Lung (tissue), 12 donors: Measurements from ENCODE around the gene RPUSD4. TPM values are rescaled to one million over a fixed set of nuclear protein-coding genes. Genes with fewer than 3 reads are reported as not detected.

Source experiments
- ATAC-seq: fragments of 200-7000 bp; cut with Tn5 transposase; one replicate; pipeline ENCODE4 v1.9.1; 2020; ENCODE audit warnings: moderate number of reproducible peaks; ENCODE audit not compliant: insufficient read depth, low FRiP score
- DNase-seq, 3 donors: peaks; one replicate each; pipeline ENCODE4 v3.0.0-alpha.2; 2013 to 2017
- H3K27ac ChIP-seq, 2 donors: one replicate each; pipeline ENCODE4 v1.5.1; 2013; ENCODE audit warnings: mild to moderate bottlenecking in 2 of 2, moderate library complexity in 2 of 2, control low read depth in 1 of 2, inconsistent platforms in 1 of 2, low read depth in 1 of 2, low read length in 1 of 2
- H3K27me3 ChIP-seq, 3 donors: one replicate each; pipeline ENCODE4 v1.5.1; 2013; ENCODE audit warnings: low read length in 2 of 3; ENCODE audit not compliant: control insufficient read depth in 3 of 3, insufficient read depth in 3 of 3
- H3K36me3 ChIP-seq, 4 donors: one replicate each; pipeline ENCODE4 v1.5.1; 2013; ENCODE audit warnings: low read length in 4 of 4, mild to moderate bottlenecking in 1 of 4, moderate library complexity in 1 of 4; ENCODE audit not compliant: control insufficient read depth in 4 of 4, insufficient read depth in 4 of 4
- H3K4me1 ChIP-seq, 5 donors: one replicate each; pipeline ENCODE4 v1.5.1; 2013; ENCODE audit warnings: low read length in 5 of 5, mild to moderate bottlenecking in 2 of 5, moderate library complexity in 1 of 5; ENCODE audit not compliant: control insufficient read depth in 5 of 5, insufficient read depth in 5 of 5
- H3K4me3 ChIP-seq: one replicate; pipeline ENCODE4 v1.5.1; 2013; ENCODE audit warnings: mild to moderate bottlenecking, control low read depth, moderate library complexity
- H3K9ac ChIP-seq, 2 donors: one replicate each; pipeline ENCODE4 v1.5.1; 2013; ENCODE audit warnings: low read length in 2 of 2, control low read depth in 1 of 2; ENCODE audit not compliant: insufficient read depth in 1 of 2
- H3K9me3 ChIP-seq, 4 donors: one replicate each; pipeline ENCODE4 v1.5.1; 2013; ENCODE audit warnings: low read length in 3 of 4, mild to moderate bottlenecking in 1 of 4, moderate library complexity in 1 of 4; ENCODE audit not compliant: control insufficient read depth in 4 of 4, insufficient read depth in 3 of 4
- WGBS, 2 donors: extraction: QIAGEN DNeasy Blood & Tissue Kit; methylation state at CpG; one replicate each; pipeline ENCODE4 v1.1.7; 2013; 5-methylcytosine and 5-hydroxymethylcytosine counted together
- polyA plus RNA-seq, 2 donors: library from polyadenylated mRNA; stranded (reverse); fragments of 200-250 nt; gene quantifications; one replicate each; pipeline ENCODE4 v1.2.1, GENCODE V29; 2013
- total RNA-seq, 2 donors: library from RNA; depleted of rRNA in 1 of 2; stranded (reverse); fragments of >200 nt in 1 of 2; gene quantifications; one replicate each; pipeline ENCODE4 v1.2.1, GENCODE V29; 2014 to 2021
- TF ChIP-seq, protein P1 (sequence below): IDR thresholded peaks from 2 replicates; pipeline ENCODE4 v1.5.1; 2012; ENCODE audit warnings: mild to moderate bottlenecking; ENCODE audit errors: control extremely low read depth, extremely low read depth
- donor health status: control.
- donor health status: control.
- donor health status: Bipolar disorder and iron deficiency.
- donor health status: healthy.
- donor health status: DM: yes; HTN: yes; CAD: no.

Gene RPUSD4
- total and polyA plus RNA-seq, 4 donors, result 13.3 to 27.8 (median 19.8) TPM

DNA sequence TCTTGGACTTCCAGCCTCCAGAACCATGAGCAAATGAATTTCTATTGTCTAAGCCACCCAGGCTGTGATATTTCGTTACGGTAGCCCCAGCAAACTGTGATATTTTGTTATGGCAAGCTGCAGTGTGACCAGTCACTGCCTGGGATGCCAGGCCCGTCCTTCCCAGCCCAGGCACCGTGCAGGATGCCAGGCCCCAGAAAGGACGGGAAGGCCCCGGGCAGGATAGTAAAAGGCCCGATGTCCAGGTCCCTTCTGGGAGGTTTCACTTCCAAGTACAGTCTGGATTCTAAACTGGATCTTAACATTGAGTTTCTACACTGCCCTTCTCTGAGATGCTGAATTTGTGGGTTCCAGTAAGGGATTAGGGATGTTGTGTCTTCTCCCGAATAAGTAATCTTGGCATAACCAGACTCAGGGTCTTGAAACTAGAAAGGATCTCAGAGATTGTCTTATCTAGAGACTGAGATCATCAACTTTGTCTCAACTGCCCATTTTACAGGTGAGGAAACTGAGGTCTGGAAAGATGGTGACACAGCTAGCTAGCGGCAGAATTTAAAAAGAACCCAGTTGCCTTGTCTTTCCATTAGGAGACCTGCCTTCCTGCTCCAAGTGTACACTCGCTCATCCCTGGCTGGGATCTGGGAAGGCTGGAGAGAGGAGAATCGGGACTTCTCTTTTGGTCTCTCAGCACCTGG is 19.9 kb downstream of the RPUSD4 start:
- Histone ChIP-seq H3K9me3 (no peaks in the 10 kb centered on the region), H3K4me1 (peaks cover 0 to 8% (median 0%) of the 10 kb centered on the region in 5 donors), H3K4me3 (no peak overlapping the region), H3K27ac (no peak overlapping the region), H3K36me3 (peaks cover 13 to 26% (median 19%) of the 10 kb centered on the region in 4 donors), H3K9ac (no peak overlapping the region), H3K27me3 (no peaks in the 10 kb centered on the region)
- DNase-seq, result no peak
- ATAC-seq, result no peak
- TF ChIP-seq, protein P1, sequence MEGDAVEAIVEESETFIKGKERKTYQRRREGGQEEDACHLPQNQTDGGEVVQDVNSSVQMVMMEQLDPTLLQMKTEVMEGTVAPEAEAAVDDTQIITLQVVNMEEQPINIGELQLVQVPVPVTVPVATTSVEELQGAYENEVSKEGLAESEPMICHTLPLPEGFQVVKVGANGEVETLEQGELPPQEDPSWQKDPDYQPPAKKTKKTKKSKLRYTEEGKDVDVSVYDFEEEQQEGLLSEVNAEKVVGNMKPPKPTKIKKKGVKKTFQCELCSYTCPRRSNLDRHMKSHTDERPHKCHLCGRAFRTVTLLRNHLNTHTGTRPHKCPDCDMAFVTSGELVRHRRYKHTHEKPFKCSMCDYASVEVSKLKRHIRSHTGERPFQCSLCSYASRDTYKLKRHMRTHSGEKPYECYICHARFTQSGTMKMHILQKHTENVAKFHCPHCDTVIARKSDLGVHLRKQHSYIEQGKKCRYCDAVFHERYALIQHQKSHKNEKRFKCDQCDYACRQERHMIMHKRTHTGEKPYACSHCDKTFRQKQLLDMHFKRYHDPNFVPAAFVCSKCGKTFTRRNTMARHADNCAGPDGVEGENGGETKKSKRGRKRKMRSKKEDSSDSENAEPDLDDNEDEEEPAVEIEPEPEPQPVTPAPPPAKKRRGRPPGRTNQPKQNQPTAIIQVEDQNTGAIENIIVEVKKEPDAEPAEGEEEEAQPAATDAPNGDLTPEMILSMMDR, result no peak
- 90 to 94% methylated on average over 11 of the region's 11 CpGs for WGBS, 2 donors

GRCh38 chr11:126190792-126191191 is 20.7 kb downstream of the RPUSD4 start:
- peaks cover 0 to 13% (median 0%) of the 10 kb centered on the region in 5 donors for H3K4me1 ChIP-seq

GRCh38 chr11:126189109-126189929 is 22.1 kb downstream of the RPUSD4 start:
- no peaks in the 10 kb centered on the region for H3K27me3 ChIP-seq
- peaks cover 0 to 25% (median 0%) of the 10 kb centered on the region in 5 donors for H3K4me1 ChIP-seq
- no peak overlapping the region for H3K27ac ChIP-seq
- WGBS, 2 donors, result 89 to 91% methylated on average over 22 of the region's 22 CpGs
- DNase-seq (no peak), ATAC-seq (no peak)
- no peaks in the 10 kb centered on the region for H3K9me3 ChIP-seq
- no peak overlapping the region for H3K9ac ChIP-seq
- H3K36me3 ChIP-seq, result peaks cover 4 to 22% (median 14%) of the 10 kb centered on the region in 4 donors
- TF ChIP-seq, protein P1, result no peak
- H3K4me3 ChIP-seq, result no peak overlapping the region

More at GRCh38 chr11:126190792-126191191, 20.7 kb downstream of the RPUSD4 start:
- WGBS, 2 donors, result 93 to 96% methylated on average over 14 of the region's 14 CpGs
- no peak for ATAC-seq
- H3K36me3 ChIP-seq, result peaks cover 10 to 22% (median 15%) of the 10 kb centered on the region in 4 donors
- H3K4me3 ChIP-seq, result no peak overlapping the region
- no peak overlapping the region for H3K9ac ChIP-seq
- no peaks in the 10 kb centered on the region for H3K27me3 ChIP-seq
- TF ChIP-seq, protein P1, result no peak
- no peak for DNase-seq
- no peaks in the 10 kb centered on the region for H3K9me3 ChIP-seq
- no peak overlapping the region for H3K27ac ChIP-seq
